Thymus (tissue), 11 donors: ENCODE measurements around the gene ARID1A. TPM values are rescaled to one million over a fixed set of nuclear protein-coding genes. Genes with fewer than 3 reads are reported as not detected.

Source experiments
- DNase-seq, 9 donors: peaks; one replicate each; pipeline ENCODE4 v3.0.0-alpha.2; 2013; ENCODE audit warnings: low spot score in 9 of 9, low read depth in 6 of 9, missing footprints in 1 of 9
- H3K27ac ChIP-seq, 2 donors: one replicate each; pipeline ENCODE4 v1.5.1; 2013; ENCODE audit warnings: control low read depth in 1 of 2, low read depth in 1 of 2, low read length in 1 of 2, mild to moderate bottlenecking in 1 of 2, moderate library complexity in 1 of 2
- H3K27me3 ChIP-seq, 2 donors: one replicate each; pipeline ENCODE4 v1.5.1; 2013; ENCODE audit warnings: low read length in 1 of 2; ENCODE audit not compliant: control insufficient read depth in 2 of 2, insufficient read depth in 1 of 2
- H3K36me3 ChIP-seq, 2 donors: one replicate each; pipeline ENCODE4 v1.5.1; 2013; ENCODE audit warnings: low read length in 1 of 2, mild to moderate bottlenecking in 1 of 2, moderate library complexity in 1 of 2; ENCODE audit not compliant: control insufficient read depth in 2 of 2, insufficient read depth in 2 of 2
- H3K4me1 ChIP-seq, 2 donors: one replicate each; pipeline ENCODE4 v1.5.1; 2013; ENCODE audit warnings: low read length in 2 of 2; ENCODE audit not compliant: control insufficient read depth in 2 of 2, insufficient read depth in 2 of 2
- H3K4me3 ChIP-seq, 2 donors: one replicate each; pipeline ENCODE4 v1.5.1; 2013; ENCODE audit warnings: low read length in 2 of 2, control low read depth in 1 of 2, mild to moderate bottlenecking in 1 of 2
- H3K9me3 ChIP-seq, 2 donors: one replicate each; pipeline ENCODE4 v1.5.1; 2013; ENCODE audit warnings: low read length in 1 of 2, mild to moderate bottlenecking in 1 of 2; ENCODE audit not compliant: control insufficient read depth in 2 of 2, insufficient read depth in 1 of 2
- WGBS: extraction: QIAGEN DNeasy Blood & Tissue Kit; methylation state at CpG from one replicate; pipeline ENCODE4 v1.1.7; 2013; 5-methylcytosine and 5-hydroxymethylcytosine counted together
- polyA plus RNA-seq: library from polyadenylated mRNA; stranded (reverse); fragments of 200-250 nt; gene quantifications from one replicate; pipeline ENCODE4 v1.2.3, GENCODE V29; 2013
- total RNA-seq: library from RNA; stranded (reverse); fragments of 120-200 nt; gene quantifications from one replicate; pipeline ENCODE4 v1.2.4, GENCODE V29; 2013
- donor health status: healthy.

Gene ARID1A
- total and polyA plus RNA-seq, 2 donors, result 20.1 to 30.7 TPM

DNA sequence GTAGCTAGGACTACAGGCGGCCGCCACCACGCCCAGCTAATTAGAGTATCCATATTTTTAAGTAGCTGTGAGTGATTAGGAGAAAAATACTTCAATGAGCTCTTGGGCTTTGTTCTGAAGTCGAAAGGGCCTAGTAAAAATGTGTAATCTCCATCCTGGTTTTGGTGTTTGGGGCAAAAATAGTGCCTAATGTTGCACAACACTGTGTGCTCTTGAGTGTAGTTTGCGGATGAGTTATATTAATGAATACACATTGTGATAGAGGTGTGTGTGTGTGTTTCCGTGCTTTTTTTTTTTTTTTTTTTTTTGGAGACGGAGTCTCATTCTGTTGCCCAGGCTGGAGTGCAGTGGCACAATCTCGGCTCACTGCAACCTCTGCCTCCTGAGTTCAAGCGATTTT is 6.3 kb upstream of the ARID1A start:
- DNase-seq, result no peak
- peaks cover 12 to 25% of the 10 kb centered on the region in 2 donors for H3K4me1 ChIP-seq
- 96% methylated on average over 9 of the region's 9 CpGs for WGBS
- H3K4me3 ChIP-seq, result no peak overlapping the region
- H3K27me3 ChIP-seq, result no peaks in the 10 kb centered on the region
- H3K9me3 ChIP-seq, result no peaks in the 10 kb centered on the region
- no peak overlapping the region for H3K27ac ChIP-seq
- no peaks in the 10 kb centered on the region for H3K36me3 ChIP-seq

DNA sequence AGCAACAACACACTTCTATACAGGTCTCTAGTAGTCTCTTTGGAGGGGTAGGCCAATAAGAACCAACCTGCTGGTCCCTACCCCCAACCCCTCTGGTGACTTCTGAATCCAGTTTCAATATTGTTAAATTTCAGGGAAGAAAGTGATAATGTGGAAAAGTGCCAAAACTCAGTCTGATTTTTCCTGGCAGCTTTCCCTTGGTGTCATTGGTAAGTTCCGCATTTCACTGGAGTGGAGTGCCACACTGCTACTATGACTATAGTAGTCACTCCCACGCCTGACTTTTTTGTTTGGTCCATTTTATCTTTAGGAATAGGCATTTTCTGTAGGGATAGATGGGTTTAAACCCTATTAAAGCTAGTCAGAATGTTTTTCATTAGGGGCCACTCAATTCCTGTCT is 5.7 kb upstream of the ARID1A start:
- WGBS, result 83% methylated on average over 2 of the region's 2 CpGs
- Histone ChIP-seq H3K4me1 (peaks cover 12 to 32% of the 10 kb centered on the region in 2 donors), H3K27ac (no peak overlapping the region)

DNA sequence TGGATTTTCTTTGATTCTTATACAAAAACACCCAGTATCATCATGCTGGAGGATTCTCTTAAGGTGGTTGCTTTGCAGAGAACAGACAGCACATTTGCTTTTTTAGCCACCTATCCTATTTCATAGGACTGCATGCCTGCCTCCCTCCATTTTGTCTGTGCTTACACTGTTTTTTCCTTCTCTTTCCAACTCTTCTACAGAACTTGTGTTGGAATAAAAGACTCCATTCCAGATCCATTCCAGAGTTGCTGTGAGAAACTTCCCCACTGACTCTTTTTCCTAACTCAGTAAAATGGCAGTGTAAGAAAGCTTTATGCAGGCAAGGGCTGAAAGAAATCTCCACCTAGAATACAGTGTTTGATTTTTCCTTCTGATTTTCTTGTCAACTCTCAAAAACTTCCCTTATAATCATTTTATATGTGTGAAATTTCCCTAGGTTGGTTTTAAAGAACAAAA is 5.2 kb upstream of the ARID1A start:
- peaks cover 12 to 32% of the 10 kb centered on the region in 2 donors for H3K4me1 ChIP-seq
- DNase-seq, result no peak
- H3K27ac ChIP-seq, result peak overlapping the region in 1 of 2 donors; percentile 28
- H3K4me3 ChIP-seq, result no peak overlapping the region
- peaks cover 0 to 3% of the 10 kb centered on the region in 2 donors for H3K9me3 ChIP-seq
- H3K36me3 ChIP-seq, result no peaks in the 10 kb centered on the region
- H3K27me3 ChIP-seq, result no peaks in the 10 kb centered on the region

More for the DNA sequence above, 5.7 kb upstream of the ARID1A start:
- DNase-seq, result no peak
- Histone ChIP-seq H3K4me3 (no peak overlapping the region), H3K36me3 (no peaks in the 10 kb centered on the region), H3K9me3 (peaks cover 0 to under 1% of the 10 kb centered on the region in 2 donors), H3K27me3 (no peaks in the 10 kb centered on the region)

- 1% methylated on average over 30 of the region's 30 CpGs for WGBS
- Histone ChIP-seq H3K27ac (peak overlapping the region; percentile 97 to 98), H3K27me3 (no peaks in the 10 kb centered on the region), H3K4me1 (peaks cover 12 to 32% of the 10 kb centered on the region in 2 donors), H3K9me3 (peaks cover 0 to 3% of the 10 kb centered on the region in 2 donors), H3K36me3 (no peaks in the 10 kb centered on the region), H3K4me3 (peak overlapping the region; percentile 65 to 70)
- DNase-seq, result peak; percentile 83 to 98 (median 93)
Observed at GRCh38 chr1:26692211-26692792, 3.5 kb upstream of the ARID1A start.

DNA sequence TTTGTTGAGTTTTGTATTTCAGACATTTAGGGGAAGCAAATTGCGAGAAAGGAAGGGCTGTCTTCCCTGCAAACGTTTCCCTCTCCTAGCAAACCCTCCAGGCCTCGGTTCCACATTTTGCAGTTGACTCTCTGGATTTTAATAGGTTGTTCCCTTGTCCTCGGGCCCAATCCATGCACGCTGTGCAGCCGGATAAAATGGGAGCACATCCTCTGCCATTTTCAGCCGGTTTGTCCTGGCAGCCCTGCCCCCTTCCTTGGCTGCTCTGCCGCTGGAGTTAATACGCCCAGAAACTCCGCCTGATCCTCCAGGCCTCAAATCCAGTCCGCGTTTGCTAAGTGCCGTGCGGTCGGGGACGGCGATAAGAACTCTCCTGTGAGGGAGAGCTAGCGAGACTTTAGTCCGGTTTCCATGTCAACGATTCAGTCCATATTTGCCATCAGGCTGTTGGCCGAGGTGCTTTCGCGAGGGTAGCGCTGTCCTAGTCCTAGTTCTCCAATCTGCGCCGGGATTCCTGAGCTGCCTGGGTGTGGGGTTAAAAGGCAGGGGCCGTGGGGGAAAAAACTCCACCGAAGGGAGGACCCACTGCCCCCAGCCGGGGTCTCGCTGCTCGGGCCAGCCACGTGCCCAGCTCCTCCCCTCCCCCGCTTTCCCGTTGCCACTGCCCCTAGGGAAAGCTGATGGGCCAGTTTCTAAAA is 2.9 kb upstream of the ARID1A start:
- H3K4me1 ChIP-seq, result peaks cover 12 to 32% of the 10 kb centered on the region in 2 donors
- peak; percentile 91 to 97 (median 94) for DNase-seq
- H3K9me3 ChIP-seq, result peaks cover 0 to 3% of the 10 kb centered on the region in 2 donors
- peak overlapping the region; percentile 65 to 70 for H3K4me3 ChIP-seq
- H3K36me3 ChIP-seq, result no peaks in the 10 kb centered on the region
- H3K27me3 ChIP-seq, result no peaks in the 10 kb centered on the region
- under 1% methylated on average over 34 of the region's 34 CpGs for WGBS
- peak overlapping the region; percentile 97 to 98 for H3K27ac ChIP-seq

- DNase-seq, result peak in 1 of 9 donors; percentile 43
- peak overlapping the region; percentile 98 for H3K27ac ChIP-seq
- H3K4me1 ChIP-seq, result peaks cover 12 to 32% of the 10 kb centered on the region in 2 donors
- peaks cover 0 to 3% of the 10 kb centered on the region in 2 donors for H3K9me3 ChIP-seq
- H3K36me3 ChIP-seq, result peaks cover 0 to 2% of the 10 kb centered on the region in 2 donors
- peak overlapping the region; percentile 65 to 100 for H3K4me3 ChIP-seq
- WGBS, result 62% methylated on average over 7 of the region's 7 CpGs
- H3K27me3 ChIP-seq, result no peaks in the 10 kb centered on the region
Observed at GRCh38 chr1:26693599-26694572, 1.9 kb upstream of the ARID1A start.

GRCh38 chr1:26694638-26695355 is 1.0 kb upstream of the ARID1A start:
- 4% methylated on average over 14 of the region's 14 CpGs for WGBS
- Histone ChIP-seq H3K4me1 (peaks cover 16 to 38% of the 10 kb centered on the region in 2 donors), H3K4me3 (peak overlapping the region; percentile 90 to 100), H3K27ac (peak overlapping the region; percentile 98), H3K27me3 (no peaks in the 10 kb centered on the region), H3K9me3 (peaks cover 0 to 3% of the 10 kb centered on the region in 2 donors), H3K36me3 (peaks cover 0 to 2% of the 10 kb centered on the region in 2 donors)
- DNase-seq, result peak in 5 of 9 donors; percentile 33 to 77 (median 54)

GRCh38 chr1:26696119-26696653 is 371 bp downstream of the ARID1A start:
- Histone ChIP-seq H3K27ac (peak overlapping the region; percentile 86 to 98), H3K4me3 (peak overlapping the region; percentile 89 to 100), H3K36me3 (peaks cover 0 to 11% of the 10 kb centered on the region in 2 donors), H3K4me1 (peaks cover 24 to 48% of the 10 kb centered on the region in 2 donors), H3K27me3 (no peaks in the 10 kb centered on the region), H3K9me3 (peaks cover 0 to 3% of the 10 kb centered on the region in 2 donors)
- under 1% methylated on average over 61 of the region's 72 CpGs for WGBS
- peak in 3 of 9 donors; percentile 8 to 52 (median 47) for DNase-seq
